GM12801 (cell line): ENCODE measurements around the gene KLF6.

ENCODE experiments used
- TF ChIP-seq, protein P1 (sequence below): IDR thresholded peaks from one replicate; pipeline ENCODE4 v1.5.1; 2011; ENCODE audit warnings: control low read depth; ENCODE audit not compliant: insufficient read length; ENCODE audit errors: extremely low read depth

KLF6 gene

GRCh38 chr10:3828404-3829155, 43.6 kb upstream of the KLF6 start:
- TF ChIP-seq, protein P1, sequence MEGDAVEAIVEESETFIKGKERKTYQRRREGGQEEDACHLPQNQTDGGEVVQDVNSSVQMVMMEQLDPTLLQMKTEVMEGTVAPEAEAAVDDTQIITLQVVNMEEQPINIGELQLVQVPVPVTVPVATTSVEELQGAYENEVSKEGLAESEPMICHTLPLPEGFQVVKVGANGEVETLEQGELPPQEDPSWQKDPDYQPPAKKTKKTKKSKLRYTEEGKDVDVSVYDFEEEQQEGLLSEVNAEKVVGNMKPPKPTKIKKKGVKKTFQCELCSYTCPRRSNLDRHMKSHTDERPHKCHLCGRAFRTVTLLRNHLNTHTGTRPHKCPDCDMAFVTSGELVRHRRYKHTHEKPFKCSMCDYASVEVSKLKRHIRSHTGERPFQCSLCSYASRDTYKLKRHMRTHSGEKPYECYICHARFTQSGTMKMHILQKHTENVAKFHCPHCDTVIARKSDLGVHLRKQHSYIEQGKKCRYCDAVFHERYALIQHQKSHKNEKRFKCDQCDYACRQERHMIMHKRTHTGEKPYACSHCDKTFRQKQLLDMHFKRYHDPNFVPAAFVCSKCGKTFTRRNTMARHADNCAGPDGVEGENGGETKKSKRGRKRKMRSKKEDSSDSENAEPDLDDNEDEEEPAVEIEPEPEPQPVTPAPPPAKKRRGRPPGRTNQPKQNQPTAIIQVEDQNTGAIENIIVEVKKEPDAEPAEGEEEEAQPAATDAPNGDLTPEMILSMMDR = no peak

DNA sequence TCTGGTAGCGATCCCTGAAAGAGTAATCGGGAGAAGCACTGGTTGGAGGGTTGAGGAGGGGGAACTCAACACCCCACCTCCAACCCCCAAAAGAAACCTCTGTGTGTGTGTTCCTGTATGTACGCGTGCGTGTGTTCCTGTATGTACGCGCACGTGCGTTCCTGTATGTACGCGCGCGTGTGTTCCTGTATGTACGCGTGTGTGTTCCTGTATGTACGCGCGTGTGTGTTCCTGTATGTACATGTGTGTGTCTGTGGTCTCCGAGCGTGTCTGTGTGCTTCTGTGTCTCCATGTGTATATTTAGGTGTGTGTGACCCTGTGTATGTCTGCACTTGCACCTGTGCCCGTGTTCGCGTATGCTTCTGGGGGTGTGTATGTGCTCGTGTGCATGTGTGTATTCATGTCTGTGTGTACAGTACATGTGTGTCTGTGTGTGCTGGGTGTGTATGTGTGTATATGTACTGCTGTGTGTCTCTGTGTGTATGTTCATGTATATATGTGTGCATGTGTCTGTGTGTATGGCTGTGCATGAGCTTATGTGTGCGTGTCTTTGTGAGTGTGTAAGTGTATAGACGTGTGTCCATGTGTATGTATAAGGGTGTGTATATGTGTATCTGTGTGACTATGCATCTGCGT, 42.9 kb upstream of the KLF6 start:
- TF ChIP-seq, protein P1 = no peak

DNA sequence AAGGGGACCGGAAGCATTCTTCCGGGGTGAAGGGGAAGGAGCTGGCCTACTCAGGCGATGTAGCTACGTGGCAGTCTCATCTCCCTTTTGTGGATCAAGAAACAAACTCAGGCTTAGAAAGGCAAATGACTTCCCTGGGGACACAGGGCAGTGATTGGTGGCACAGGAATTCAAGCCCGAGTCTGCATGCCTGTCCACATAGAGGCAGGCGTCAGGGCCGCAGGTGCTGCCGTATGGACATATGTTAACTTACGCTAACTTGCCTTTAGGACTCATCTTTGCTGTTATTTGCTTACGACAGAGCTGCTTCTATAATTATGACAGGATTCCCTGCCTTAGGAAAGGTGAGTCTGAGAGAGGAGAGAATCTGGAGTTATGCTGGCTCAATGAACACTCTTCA, 42.3 kb upstream of the KLF6 start:
- TF ChIP-seq, protein P1 = no peak

- TF ChIP-seq, protein P1 = no peak
Measured at GRCh38 chr10:3825862-3826351, 40.9 kb upstream of the KLF6 start.

GRCh38 chr10:3825244-3825643, 40.2 kb upstream of the KLF6 start:
- TF ChIP-seq, protein P1 = no peak

DNA sequence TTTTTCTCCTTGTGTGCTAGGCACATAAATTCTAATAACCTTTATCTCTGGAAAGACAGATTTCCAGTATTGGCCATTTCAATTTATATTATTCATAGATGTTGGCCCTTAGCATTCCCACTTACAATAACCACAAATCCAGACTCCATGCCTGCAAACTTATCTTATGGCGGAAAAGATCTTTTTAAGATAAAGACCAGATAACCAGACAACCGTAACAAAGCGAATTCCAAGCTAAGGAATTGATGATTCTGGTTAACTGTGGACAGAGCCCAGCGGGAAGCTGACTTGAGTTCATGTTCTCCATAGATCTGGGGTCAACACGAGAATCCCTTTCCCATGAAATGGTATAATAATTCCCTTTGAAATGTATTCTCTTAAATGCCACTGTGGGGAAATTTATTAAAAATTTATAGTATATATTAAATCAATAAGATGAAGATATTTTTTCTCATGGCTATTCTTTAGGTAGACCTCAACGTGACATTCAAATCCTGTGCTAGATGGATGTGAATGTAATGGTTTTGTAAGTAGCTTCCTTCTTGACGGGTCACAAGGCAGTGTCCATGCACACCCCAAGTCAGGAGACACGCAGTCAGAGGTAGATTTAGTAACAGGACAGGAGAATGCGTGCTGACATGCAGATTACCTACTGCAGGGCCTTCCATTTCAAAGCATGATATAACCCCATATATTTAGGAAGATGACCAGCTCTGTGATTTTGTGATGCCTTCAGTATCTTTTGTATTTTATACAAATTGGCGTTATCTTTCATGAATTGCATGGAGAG, 37.7 kb upstream of the KLF6 start:
- TF ChIP-seq, protein P1 = no peak

GRCh38 chr10:3820255-3820654, 35.2 kb upstream of the KLF6 start:
- TF ChIP-seq, protein P1 = no peak
